ENCODE measurements around the gene PPP2R2B.

Gene PPP2R2B

GRCh38 chr5:146878476-146879172 lies at the start of gene PPP2R2B:
Gene PPP2R2B (minus strand): TSS chr5:146878757.
- DNase-seq (ENCODE audit: low read depth) = no peak
- peak within 1 kb of the TSS; percentile 52 for H3K4me3 ChIP-seq (ENCODE audit: low read depth, low read length)

GRCh38 chr5:146924132-146924531 lies 45.6 kb upstream of the PPP2R2B start:
- DNase-seq (ENCODE audit: low read depth) = no peak
- no peak overlapping the region for H3K4me3 ChIP-seq (ENCODE audit: low read depth, low read length)

GRCh38 chr5:146921225-146921624 lies 42.7 kb upstream of the PPP2R2B start:
- H3K4me3 ChIP-seq (ENCODE audit: low read depth, low read length) = no peak overlapping the region
- no peak for DNase-seq (ENCODE audit: low read depth)

GRCh38 chr5:146920351-146920881 lies 41.9 kb upstream of the PPP2R2B start:
- no peak overlapping the region for H3K4me3 ChIP-seq (ENCODE audit: low read depth, low read length)
- DNase-seq (ENCODE audit: low read depth) = no peak

GRCh38 chr5:146919304-146919703 lies 40.7 kb upstream of the PPP2R2B start:
- DNase-seq (ENCODE audit: low read depth) = no peak
- no peak overlapping the region for H3K4me3 ChIP-seq (ENCODE audit: low read depth, low read length)

DNA sequence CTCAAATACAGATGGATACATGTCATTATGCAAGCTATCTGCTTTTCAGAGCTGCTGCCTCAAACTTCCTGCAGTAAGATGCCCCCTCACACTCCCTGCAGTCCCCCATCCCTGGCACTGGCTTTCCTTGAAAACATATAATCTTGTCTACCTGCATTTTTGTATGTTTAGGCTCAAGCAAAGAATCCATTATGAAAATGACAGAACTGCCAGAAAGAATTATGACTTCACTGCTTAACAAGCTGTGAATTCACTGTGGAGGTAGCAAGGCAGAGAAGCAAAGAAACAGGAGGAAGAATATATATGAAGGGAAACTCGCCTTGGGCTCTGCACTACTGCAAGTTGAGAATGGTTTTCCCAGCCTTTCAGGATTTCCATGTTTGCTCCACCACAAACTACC lies 39.4 kb upstream of the PPP2R2B start:
- no peak for DNase-seq (ENCODE audit: low read depth)
- H3K4me3 ChIP-seq (ENCODE audit: low read depth, low read length) = no peak overlapping the region

GRCh38 chr5:146912874-146913273 lies 34.3 kb upstream of the PPP2R2B start:
- no peak for DNase-seq (ENCODE audit: low read depth)
- no peak overlapping the region for H3K4me3 ChIP-seq (ENCODE audit: low read depth, low read length)

DNA sequence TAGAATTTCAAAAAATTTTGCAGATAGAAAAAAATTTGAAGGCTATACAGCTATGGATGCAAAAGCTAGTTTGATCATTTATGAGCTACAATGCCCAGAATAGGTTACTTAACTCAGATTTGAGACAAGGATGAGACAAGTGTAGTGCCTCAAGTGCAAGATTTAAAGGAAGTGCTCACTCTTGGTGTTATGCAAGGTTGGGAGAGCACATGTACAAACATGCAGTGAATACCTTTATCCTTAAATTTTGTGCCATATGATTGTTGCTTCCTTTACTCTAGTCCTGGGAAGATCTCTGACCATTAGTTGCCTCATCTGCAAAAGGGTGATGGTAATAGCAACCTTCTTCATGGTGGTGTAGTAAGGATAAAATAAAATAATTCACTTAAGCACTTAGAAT lies 31.7 kb upstream of the PPP2R2B start:
- no peak overlapping the region for H3K4me3 ChIP-seq (ENCODE audit: low read depth, low read length)
- DNase-seq (ENCODE audit: low read depth) = no peak

DNA sequence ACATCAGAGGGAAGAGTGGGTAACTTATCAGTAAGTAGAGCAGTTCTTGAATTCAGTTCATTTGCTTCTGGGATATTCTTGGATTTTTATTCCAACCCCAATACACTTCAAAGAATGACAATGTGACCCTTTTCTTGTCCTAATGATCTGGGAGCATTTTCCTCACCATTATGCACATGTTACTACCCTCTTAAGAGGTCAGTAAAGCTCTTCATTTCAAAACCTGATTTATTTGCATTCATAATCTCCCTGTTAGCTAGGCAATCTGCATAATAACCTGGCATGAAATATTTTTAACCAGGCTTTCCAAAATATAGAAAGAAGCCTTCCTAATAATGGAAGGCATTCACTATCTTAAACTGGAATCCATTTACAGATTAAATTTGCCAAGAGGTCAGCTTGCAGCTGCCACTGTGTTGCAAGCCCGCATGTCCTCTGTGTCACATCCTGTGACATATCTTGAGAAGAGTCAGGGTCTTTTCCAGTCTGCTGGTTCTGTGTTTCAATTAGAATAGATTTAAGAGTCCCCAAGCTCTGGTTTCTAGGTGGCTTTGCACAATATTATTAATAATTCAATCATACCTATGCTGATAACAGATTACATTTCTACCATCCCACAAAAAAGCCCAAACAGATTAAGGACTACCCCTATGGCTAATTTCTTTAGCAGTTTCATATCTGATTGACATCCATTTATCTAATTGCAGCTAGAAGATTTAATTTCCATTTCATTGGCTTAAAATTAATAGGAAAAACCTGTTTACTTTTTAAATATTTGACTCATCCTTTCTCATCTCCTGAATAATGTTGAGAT lies 30.9 kb upstream of the PPP2R2B start:
- no peak overlapping the region for H3K4me3 ChIP-seq (ENCODE audit: low read depth, low read length)
- DNase-seq (ENCODE audit: low read depth) = no peak

- no peak for DNase-seq (ENCODE audit: low read depth)
- no peak overlapping the region for H3K4me3 ChIP-seq (ENCODE audit: low read depth, low read length)
Measured at GRCh38 chr5:146906803-146907202, 28.2 kb upstream of the PPP2R2B start.

GRCh38 chr5:146904890-146905289 lies 26.3 kb upstream of the PPP2R2B start:
- H3K4me3 ChIP-seq (ENCODE audit: low read depth, low read length) = no peak overlapping the region
- DNase-seq (ENCODE audit: low read depth) = no peak

DNA sequence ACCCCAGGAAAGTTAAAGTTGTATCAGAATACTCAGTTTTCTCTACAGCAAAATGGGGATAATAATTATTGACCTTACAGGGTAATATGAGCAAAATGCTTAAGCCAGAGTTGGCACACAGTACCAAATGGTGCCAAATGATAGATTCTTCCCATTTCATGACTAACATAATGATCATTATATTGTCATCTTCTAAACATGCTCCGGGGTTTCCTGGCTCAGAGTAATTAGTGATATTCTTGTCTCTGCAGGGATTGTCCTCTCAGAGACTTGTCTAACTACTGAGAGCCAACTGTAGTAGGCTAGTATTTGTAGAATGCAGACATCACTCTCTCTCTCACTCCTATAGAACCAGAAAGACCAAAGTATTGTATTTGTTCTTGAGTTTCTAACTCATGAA lies 25.2 kb upstream of the PPP2R2B start:
- H3K4me3 ChIP-seq (ENCODE audit: low read depth, low read length) = no peak overlapping the region
- no peak for DNase-seq (ENCODE audit: low read depth)

- no peak for DNase-seq (ENCODE audit: low read depth)
- no peak overlapping the region for H3K4me3 ChIP-seq (ENCODE audit: low read depth, low read length)
Measured at GRCh38 chr5:146902471-146902870, 23.9 kb upstream of the PPP2R2B start.

DNA sequence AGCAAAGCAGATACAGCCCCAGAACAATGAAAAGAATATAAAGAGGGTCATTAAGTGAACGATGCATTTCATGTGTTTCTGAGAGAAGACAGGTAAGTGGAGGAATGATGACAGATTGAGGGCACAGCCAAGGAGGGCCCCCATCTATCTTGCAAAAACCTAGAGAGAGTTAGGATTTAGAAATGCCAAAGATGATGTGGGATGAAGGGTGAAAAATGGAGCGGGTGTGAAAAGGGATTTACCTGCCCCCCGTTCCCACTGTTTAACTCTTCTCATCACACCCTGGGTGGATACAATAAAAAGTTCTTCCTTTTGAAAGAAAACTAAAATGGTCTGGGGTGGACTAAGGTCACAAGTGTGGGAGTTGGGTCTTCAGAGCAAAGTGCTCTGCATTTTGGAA lies 18.5 kb upstream of the PPP2R2B start:
- DNase-seq (ENCODE audit: low read depth) = no peak
- no peak overlapping the region for H3K4me3 ChIP-seq (ENCODE audit: low read depth, low read length)

DNA sequence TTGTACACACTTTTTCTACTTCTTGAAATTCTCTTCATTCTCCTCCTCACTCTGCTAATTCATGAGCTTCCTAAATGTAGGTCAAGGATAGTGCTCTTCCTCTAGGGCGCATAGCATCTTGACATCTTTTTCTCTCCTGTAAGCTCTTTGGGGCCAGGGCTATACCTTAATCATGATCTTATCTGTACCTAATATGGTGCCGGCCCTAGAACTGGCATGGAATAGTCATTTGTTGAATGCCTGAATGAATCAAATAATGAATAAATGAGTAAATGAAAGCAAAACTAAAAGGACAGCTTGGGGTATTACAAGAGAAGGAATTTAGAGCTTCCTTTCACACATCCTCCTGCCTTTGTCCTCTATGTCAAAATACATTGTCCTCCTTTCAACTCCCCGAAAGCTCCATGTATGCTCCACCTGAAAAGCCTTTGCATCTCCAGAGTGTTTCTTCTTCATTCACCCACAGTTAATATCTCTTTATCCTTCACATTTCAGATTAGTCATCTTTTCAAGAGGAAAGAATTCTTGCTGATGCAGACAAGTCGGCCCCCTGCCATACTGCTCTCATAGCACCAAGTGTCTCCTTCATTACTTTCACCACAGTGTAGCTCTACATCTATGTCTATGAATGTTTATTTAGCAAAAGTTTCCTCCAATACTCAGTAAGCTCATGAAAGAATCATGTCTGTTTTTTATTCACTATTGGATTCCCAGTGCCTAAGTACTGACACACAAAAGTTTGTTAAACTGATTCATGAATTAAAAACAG lies 16.4 kb upstream of the PPP2R2B start:
- no peak overlapping the region for H3K4me3 ChIP-seq (ENCODE audit: low read depth, low read length)
- DNase-seq (ENCODE audit: low read depth) = no peak

DNA sequence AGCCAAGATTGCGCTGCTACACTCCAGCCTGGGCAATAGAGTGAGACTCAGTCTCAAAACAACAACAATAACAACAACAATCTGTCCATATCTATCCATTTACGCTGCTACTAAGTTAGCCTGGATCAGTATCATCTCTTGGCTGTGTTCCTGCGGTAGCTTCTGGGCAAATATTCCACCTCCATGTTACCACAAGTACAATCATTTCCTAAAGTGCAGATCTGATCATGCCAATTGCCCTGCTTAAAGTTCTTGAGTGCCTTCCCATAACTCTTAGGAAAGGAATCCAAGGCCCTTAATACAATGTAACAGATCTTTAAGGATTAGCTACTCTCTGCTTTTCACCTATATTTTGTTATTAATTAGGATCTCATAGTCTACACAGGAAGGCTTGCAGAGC lies 15.4 kb upstream of the PPP2R2B start:
- no peak overlapping the region for H3K4me3 ChIP-seq (ENCODE audit: low read depth, low read length)
- no peak for DNase-seq (ENCODE audit: low read depth)

DNA sequence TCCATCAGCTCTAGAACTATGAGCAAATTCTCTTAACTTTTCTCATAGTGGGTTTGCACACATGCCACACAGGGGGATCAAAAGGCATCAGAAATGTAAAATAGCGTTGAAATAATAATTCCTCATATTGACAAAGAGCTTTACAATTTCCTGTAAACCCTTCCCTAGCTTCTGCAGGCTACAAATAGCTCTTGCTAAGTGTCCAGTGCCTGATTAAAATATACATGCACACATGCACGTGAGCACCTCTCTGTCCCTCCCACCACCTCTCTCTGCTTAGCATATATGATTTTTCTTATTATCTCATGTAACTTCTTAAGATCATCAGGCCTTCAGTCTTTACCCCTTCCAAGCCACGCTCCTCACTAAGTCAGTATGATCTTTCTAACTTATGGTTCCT lies 13.7 kb upstream of the PPP2R2B start:
- H3K4me3 ChIP-seq (ENCODE audit: low read depth, low read length) = no peak overlapping the region
- no peak for DNase-seq (ENCODE audit: low read depth)

GRCh38 chr5:146891511-146891910 lies 13.0 kb upstream of the PPP2R2B start:
- no peak for DNase-seq (ENCODE audit: low read depth)
- no peak overlapping the region for H3K4me3 ChIP-seq (ENCODE audit: low read depth, low read length)

GRCh38 chr5:146890731-146891440 lies 12.3 kb upstream of the PPP2R2B start:
- H3K4me3 ChIP-seq (ENCODE audit: low read depth, low read length) = no peak overlapping the region
- DNase-seq (ENCODE audit: low read depth) = no peak

Measured in skeletal muscle cell (primary cell).